MCF 10A (cell line): ENCODE data around the gene KDM6B. TPM values are rescaled to one million over a fixed set of nuclear protein-coding genes. Genes with fewer than 3 reads are reported as not detected.

Experiments
- BruUV-seq: library from RNA; stranded (reverse); fragments of 400-500 nt; replicated peaks from 2 replicates; lab custom pipeline; 2021; lab: Mats Ljungman, UMichigan
- CTCF ChIA-PET: fragments of 300-600 bp; sonication (Branson Sonifier 250); formaldehyde crosslinking; extraction: SDS; loops from one replicate; lab custom pipeline; 2021; ENCODE audit warnings: antibody characterized with exemption, inconsistent platforms; lab: Yijun Ruan, JAX
- POLR2A ChIA-PET: fragments of 300-600, 350-650 bp; sonication (Branson Sonifier 250); formaldehyde crosslinking; extraction: SDS; loops from one replicate; lab custom pipeline; 2020; ENCODE audit warnings: antibody characterized with exemption, inconsistent platforms; lab: Yijun Ruan, JAX
- DNase-seq: peaks from one replicate; pipeline ENCODE4 v3.0.0-alpha.2; 2018; ENCODE audit not compliant: unreplicated experiment
- H3K27ac Mint-ChIP-seq: one replicate; pipeline ENCODE4 v1.8.0; 2022; ENCODE audit warnings: mild to moderate bottlenecking, low read depth, mixed read lengths; ENCODE audit not compliant: unreplicated experiment
- H3K27me3 Mint-ChIP-seq: one replicate; pipeline ENCODE4 v1.8.0; 2022; ENCODE audit warnings: mixed read lengths; ENCODE audit not compliant: insufficient read depth, unreplicated experiment
- H3K36me3 Mint-ChIP-seq: one replicate; pipeline ENCODE4 v1.8.0; 2022; ENCODE audit warnings: mild to moderate bottlenecking, moderate library complexity, mixed read lengths; ENCODE audit not compliant: insufficient read depth, unreplicated experiment
- H3K4me1 Mint-ChIP-seq: one replicate; pipeline ENCODE4 v1.8.0; 2022; ENCODE audit warnings: mixed read lengths; ENCODE audit not compliant: insufficient read depth, unreplicated experiment
- H3K4me3 Mint-ChIP-seq: one replicate; pipeline ENCODE4 v1.8.0; 2022; ENCODE audit warnings: mild to moderate bottlenecking, moderate library complexity, mixed read lengths; ENCODE audit not compliant: unreplicated experiment
- H3K9me3 Mint-ChIP-seq: one replicate; pipeline ENCODE4 v1.8.0; 2022; ENCODE audit warnings: mixed read lengths; ENCODE audit not compliant: unreplicated experiment
- intact Hi-C: fragments of 100-400 bp; cut with micrococcal nuclease; formaldehyde crosslinking; loops from 2 replicates; pipeline ENCODE4 v1.14.1; 2022
- total RNA-seq: library from RNA; stranded (reverse); gene quantifications from 2 replicates; pipeline ENCODE4 v1.2.3, GENCODE V29; 2022
- TF ChIP-seq, protein P1 (sequence below): fragments of 200-600 bp; IDR thresholded peaks from one replicate; pipeline ENCODE4 v1.8.0; 2022; ENCODE audit warnings: antibody characterized with exemption, mild to moderate bottlenecking; ENCODE audit not compliant: unreplicated experiment

KDM6B gene
- total RNA-seq, 1 experiment from 2014 or later, result 39.8 TPM

- Mint-ChIP-seq H3K27ac (no peak overlapping the region), H3K36me3 (no peaks in the 10 kb centered on the region), H3K4me1 (no peaks in the 10 kb centered on the region), H3K4me3 (no peak overlapping the region), H3K27me3 (no peaks in the 10 kb centered on the region), H3K9me3 (no peaks in the 10 kb centered on the region)
- no peak for DNase-seq
- ChIA-PET POLR2A (interaction anchor here (0.5 kb wide), 1 partner anchor 43 kb away, joined by 3 read pairs; no protein-coding TSS in a partner anchor), CTCF (interaction anchor here (0.5 to 1.9 kb wide), 9 partner anchors 8 to 224 kb away, joined by 3 to 10 read pairs (median 4); no protein-coding TSS in a partner anchor)
- TF ChIP-seq, protein P1, sequence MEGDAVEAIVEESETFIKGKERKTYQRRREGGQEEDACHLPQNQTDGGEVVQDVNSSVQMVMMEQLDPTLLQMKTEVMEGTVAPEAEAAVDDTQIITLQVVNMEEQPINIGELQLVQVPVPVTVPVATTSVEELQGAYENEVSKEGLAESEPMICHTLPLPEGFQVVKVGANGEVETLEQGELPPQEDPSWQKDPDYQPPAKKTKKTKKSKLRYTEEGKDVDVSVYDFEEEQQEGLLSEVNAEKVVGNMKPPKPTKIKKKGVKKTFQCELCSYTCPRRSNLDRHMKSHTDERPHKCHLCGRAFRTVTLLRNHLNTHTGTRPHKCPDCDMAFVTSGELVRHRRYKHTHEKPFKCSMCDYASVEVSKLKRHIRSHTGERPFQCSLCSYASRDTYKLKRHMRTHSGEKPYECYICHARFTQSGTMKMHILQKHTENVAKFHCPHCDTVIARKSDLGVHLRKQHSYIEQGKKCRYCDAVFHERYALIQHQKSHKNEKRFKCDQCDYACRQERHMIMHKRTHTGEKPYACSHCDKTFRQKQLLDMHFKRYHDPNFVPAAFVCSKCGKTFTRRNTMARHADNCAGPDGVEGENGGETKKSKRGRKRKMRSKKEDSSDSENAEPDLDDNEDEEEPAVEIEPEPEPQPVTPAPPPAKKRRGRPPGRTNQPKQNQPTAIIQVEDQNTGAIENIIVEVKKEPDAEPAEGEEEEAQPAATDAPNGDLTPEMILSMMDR, result no peak
- BruUV-seq, result no TSS peak
- intact Hi-C loops, result no loop called here
These were observed 16.9 kb upstream of the KDM6B start for GRCh38 chr17:7816926-7817642.

GRCh38 chr17:7817643-7817964 is 16.4 kb upstream of the KDM6B start:
- intact Hi-C loops, result no loop called here
- ChIA-PET POLR2A (no interaction called here), CTCF (interaction anchor here (1.0 to 1.1 kb wide), 3 partner anchors 8 to 21 kb away, joined by 3 to 4 read pairs (median 3); no protein-coding TSS in a partner anchor)
- H3K27me3 Mint-ChIP-seq, result no peaks in the 10 kb centered on the region
- H3K27ac Mint-ChIP-seq, result no peak overlapping the region
- no peaks in the 10 kb centered on the region for H3K36me3 Mint-ChIP-seq
- TF ChIP-seq, protein P1, result no peak
- no peaks in the 10 kb centered on the region for H3K4me1 Mint-ChIP-seq
- BruUV-seq, result no TSS peak
- no peak overlapping the region for H3K4me3 Mint-ChIP-seq
- DNase-seq, result no peak
- H3K9me3 Mint-ChIP-seq, result no peaks in the 10 kb centered on the region

DNA sequence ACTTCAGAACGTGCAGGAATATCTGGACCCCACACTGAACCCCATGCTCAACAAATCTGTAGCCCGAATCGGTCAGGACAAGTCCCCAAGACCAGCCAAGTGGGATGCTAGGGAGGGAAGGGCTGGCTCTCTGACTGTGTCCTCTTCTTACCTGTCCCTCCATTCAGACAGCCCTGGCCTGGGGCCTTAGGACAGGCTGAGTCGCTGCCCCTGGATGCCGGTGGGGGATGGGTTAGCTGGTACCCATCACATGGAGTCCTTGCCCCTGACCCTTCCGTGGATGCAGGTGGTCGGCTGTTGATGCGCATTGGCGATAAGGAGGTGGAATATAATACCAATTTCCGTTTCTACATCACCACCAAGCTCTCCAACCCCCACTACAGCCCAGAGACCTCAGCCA is 16.0 kb upstream of the KDM6B start:
- no TSS peak for BruUV-seq
- TF ChIP-seq, protein P1, result no peak
- no peaks in the 10 kb centered on the region for H3K9me3 Mint-ChIP-seq
- ChIA-PET CTCF (interaction anchor here (0.6 to 3.7 kb wide), 10 partner anchors 7 to 483 kb away, joined by 3 to 26 read pairs (median 4); no protein-coding TSS in a partner anchor), POLR2A (no interaction called here)
- no peaks in the 10 kb centered on the region for H3K27me3 Mint-ChIP-seq
- H3K4me1 Mint-ChIP-seq, result no peaks in the 10 kb centered on the region
- DNase-seq, result no peak
- no peaks in the 10 kb centered on the region for H3K36me3 Mint-ChIP-seq
- H3K27ac Mint-ChIP-seq, result no peak overlapping the region
- intact Hi-C loops, result no loop called here
- no peak overlapping the region for H3K4me3 Mint-ChIP-seq

GRCh38 chr17:7818746-7819645 is 15.0 kb upstream of the KDM6B start:
- no peaks in the 10 kb centered on the region for H3K36me3 Mint-ChIP-seq
- intact Hi-C loops, result no loop called here
- POLR2A ChIA-PET, result no interaction called here
- peaks cover 5% of the 10 kb centered on the region for H3K4me1 Mint-ChIP-seq
- BruUV-seq, result no TSS peak
- H3K27ac Mint-ChIP-seq, result no peak overlapping the region
- H3K27me3 Mint-ChIP-seq, result no peaks in the 10 kb centered on the region
- CTCF ChIA-PET, result interaction anchor here (0.6 to 3.7 kb wide), 12 partner anchors 10 to 484 kb away, joined by 3 to 26 read pairs (median 4); no protein-coding TSS in a partner anchor
- TF ChIP-seq, protein P1, result no peak
- no peak overlapping the region for H3K4me3 Mint-ChIP-seq
- DNase-seq, result no peak
- H3K9me3 Mint-ChIP-seq, result no peaks in the 10 kb centered on the region
